Activated CD4-positive, alpha-beta T cell treated with anti-CD3 and anti-CD28 coated beads for 1 hour (primary cell): ENCODE measurements around the gene SART3.

Source experiments
- DNase-seq: peaks from one replicate; pipeline ENCODE4 v3.0.0-alpha.2; 2020

The SART3 gene

GRCh38 chr12:108484845-108485244 lies 76.1 kb downstream of the SART3 start:
- no peak for DNase-seq

GRCh38 chr12:108484431-108484830 lies 76.5 kb downstream of the SART3 start:
- no peak for DNase-seq

GRCh38 chr12:108483213-108484059 lies 77.5 kb downstream of the SART3 start:
- no peak for DNase-seq

- no peak for DNase-seq
Observed at GRCh38 chr12:108482717-108483212, 78.2 kb downstream of the SART3 start.

GRCh38 chr12:108479364-108480070 lies 81.5 kb downstream of the SART3 start:
- no peak for DNase-seq

- no peak for DNase-seq
Observed at GRCh38 chr12:108478611-108479206, 82.3 kb downstream of the SART3 start.

- DNase-seq, result no peak
Observed at GRCh38 chr12:108477881-108478259, 83.1 kb downstream of the SART3 start.

- DNase-seq, result no peak
Observed at GRCh38 chr12:108477055-108477880, 83.7 kb downstream of the SART3 start.

- DNase-seq, result no peak
Observed at GRCh38 chr12:108475396-108475795, 85.6 kb downstream of the SART3 start.

GRCh38 chr12:108473400-108474055 lies 87.4 kb downstream of the SART3 start:
- DNase-seq, result no peak
